Activated T-cell treated with anti-CD3 and anti-CD28 coated beads for 4 hours (primary cell): ENCODE data around the gene CHRM2.

Experiments
- DNase-seq: peaks from one replicate; pipeline ENCODE4 v3.0.0-alpha.2; 2020

The CHRM2 gene

GRCh38 chr7:136897676-136898075 lies 29.2 kb downstream of the CHRM2 start:
- DNase-seq, result no peak

DNA sequence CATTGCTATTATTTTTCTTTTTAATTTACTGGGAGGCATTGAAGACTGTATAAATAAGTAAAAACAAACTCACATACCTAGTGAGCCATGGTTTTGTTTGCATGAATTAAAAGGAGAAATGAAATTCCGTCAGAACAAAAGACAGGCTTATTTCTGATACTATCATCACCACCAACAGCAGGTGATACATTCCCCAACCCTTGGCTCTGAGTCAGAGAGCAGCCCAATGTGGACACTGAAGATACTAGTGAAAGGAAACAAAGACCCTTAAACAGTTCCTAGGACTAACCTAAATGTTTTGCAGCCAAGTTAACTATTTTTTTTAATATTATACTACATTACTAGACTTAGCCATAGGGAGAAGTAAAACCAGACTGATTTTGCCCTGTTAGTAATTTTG lies 31.6 kb downstream of the CHRM2 start:
- DNase-seq, result no peak

- DNase-seq, result no peak
Observed at GRCh38 chr7:136910771-136911170, 42.3 kb downstream of the CHRM2 start.

DNA sequence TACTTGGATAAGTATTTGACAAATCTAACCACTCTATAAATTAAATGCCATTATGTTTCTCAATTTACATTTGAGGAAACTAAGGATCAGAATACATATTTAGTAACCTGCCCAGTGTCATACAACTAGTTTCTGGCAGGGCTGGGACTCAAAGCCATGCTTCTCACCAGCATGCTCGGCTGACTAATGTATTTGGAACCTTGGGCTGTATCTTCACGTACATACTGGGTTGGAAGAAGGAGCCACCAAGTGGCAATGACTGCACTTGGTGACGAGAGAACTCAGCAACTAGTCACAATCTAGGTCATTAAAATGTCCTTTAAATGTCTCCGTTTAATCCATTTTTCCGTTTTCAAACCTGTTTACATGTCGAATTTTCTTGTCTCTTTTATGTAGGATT lies 42.9 kb downstream of the CHRM2 start:
- no peak for DNase-seq

- DNase-seq, result no peak
Observed at GRCh38 chr7:136912339-136912738, 43.9 kb downstream of the CHRM2 start.

DNA sequence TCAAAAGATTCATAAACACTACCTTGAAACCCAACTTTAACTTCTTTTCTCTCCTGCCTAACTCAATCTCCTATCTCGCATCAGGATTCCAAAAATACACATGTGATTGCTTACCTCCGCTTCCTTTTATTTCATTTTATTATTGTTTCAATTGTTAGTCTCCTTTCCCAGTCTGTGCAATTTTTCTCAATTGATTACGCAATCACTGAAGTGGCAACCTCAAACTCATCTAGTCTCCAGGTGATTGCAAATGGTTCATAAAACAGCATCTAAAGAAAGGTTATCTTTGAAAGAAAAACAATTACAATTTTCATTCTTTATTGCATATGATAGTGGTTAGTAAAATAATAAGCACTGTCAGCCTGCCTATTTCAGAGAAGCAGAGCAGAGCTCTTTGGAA lies 45.6 kb downstream of the CHRM2 start:
- no peak for DNase-seq

DNA sequence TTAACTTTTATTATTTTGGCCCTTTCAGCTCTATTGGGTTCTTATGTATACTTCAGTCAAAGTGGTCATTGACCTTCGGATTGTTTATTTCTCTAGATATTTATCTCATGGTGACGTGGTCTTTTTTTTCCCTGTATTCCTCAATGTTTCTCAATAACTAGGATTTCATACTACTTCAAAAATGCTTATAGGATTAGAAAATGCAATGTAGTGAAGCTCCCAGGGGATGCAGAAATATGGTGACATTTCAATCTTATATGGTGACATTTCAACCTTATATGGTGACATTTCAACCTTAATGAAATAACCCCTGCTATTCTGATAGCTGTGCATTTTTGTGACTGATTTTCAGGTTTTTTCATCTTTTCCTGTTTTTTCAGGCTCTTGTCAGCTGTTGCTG lies 51.4 kb downstream of the CHRM2 start:
- no peak for DNase-seq

DNA sequence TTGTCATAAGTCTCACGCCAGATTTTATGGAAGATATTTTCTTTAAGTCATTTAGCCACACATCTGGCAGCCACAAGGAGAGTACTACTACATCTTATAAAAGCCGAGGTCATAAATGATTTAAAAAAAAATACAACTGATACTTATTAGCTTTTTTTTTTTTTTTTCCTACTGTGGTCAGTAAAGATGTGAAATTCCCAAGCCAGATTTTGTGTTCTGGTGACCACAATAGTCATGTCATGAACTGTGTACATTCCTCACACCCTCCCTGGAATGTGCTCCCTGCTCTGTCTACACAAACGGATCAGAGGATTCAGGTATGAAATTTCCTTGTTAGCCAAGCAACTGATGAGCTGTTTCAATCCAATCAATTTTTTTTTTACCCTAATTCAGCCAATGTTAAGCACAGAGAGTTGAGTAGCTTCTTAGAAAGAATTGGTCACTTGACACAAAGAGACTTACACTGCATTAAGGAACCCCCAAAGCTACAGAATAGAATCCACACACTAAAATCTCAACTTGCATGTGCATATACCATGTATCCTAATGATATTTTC lies 54.7 kb downstream of the CHRM2 start:
- DNase-seq, result no peak

- DNase-seq, result no peak
Observed at GRCh38 chr7:136925044-136925443, 56.6 kb downstream of the CHRM2 start.

DNA sequence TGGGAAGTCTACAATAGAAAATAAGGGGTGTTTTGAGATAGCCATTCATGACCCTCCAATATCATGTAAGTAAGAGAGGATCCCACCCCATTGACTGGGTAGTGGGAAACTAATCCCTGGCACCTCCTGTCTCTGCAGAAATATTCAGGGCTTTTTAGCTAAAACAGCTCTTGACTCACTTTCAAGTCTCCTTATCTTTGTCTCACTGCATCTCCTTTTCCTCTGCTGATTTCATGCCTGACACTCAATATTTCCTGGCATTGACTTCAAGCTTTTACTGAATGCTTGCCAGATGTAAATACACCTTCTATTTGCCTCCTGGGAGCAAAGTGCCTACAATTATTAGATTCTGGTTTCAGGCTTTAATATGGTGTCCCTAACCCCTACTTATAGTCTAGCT lies 57.1 kb downstream of the CHRM2 start:
- no peak for DNase-seq

GRCh38 chr7:136931169-136931867 lies 62.9 kb downstream of the CHRM2 start:
- DNase-seq, result no peak

GRCh38 chr7:136937436-136937835 lies 69.0 kb downstream of the CHRM2 start:
- DNase-seq, result no peak

- DNase-seq, result no peak
Observed at GRCh38 chr7:136938476-136938875, 70.0 kb downstream of the CHRM2 start.

GRCh38 chr7:136940122-136940521 lies 71.7 kb downstream of the CHRM2 start:
- DNase-seq, result no peak

DNA sequence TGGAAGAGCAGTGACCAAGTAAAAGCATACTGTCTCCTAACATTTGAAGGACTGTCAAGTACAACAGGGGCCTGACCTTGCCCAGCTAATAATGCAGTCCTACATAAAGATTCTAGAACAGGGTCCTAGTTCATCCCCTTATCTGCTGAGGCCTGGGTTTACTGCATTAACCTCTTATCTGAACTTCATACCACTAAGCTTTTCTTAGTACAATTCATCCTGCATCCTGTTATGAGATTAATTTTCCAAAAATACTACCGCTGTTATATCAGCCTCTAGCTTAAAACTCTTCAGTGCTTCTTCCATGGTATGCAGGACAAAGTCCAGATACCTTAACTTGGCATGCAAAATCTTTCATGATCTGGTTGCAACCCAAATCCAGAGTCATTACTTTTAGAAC lies 72.5 kb downstream of the CHRM2 start:
- no peak for DNase-seq

DNA sequence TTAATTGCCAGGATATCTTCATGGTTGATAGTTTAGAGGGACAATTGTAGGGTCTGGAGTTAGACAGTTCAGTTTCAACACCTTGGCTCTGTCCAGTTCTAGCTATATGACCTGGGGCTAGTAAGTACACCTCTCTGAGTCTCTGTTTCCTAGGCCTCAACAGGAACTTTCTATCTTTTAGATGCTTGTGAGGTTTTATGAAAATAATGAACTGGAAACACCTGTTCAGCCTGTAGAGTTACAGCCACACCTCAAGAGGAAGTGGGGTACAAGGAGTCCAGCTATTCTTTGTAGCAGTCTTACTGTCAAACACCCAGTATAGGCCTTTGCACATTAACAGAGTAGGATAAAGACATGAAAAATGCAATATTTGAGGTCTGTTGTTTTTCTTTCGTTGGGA lies 73.4 kb downstream of the CHRM2 start:
- no peak for DNase-seq

DNA sequence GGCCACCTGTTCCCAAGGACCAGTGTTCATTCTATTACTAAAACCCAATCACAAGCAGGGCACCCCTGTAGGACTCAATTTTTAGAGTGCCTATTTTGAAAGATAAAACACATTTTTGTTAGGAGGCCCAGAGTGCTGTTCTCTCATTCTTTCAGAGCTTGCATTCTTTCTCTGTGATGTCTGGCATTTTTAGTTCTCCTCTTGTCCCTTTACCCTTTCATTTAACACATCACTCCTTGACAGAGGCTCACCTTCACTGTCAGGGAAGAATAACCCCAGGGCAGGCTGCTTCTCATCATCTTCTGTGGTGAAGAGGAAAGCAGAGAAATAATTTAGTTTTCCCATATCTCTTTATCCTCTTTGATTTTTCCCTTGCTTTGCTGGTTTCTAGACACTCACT lies 73.9 kb downstream of the CHRM2 start:
- no peak for DNase-seq

- DNase-seq, result no peak
Observed at GRCh38 chr7:136942994-136943393, 74.5 kb downstream of the CHRM2 start.

DNA sequence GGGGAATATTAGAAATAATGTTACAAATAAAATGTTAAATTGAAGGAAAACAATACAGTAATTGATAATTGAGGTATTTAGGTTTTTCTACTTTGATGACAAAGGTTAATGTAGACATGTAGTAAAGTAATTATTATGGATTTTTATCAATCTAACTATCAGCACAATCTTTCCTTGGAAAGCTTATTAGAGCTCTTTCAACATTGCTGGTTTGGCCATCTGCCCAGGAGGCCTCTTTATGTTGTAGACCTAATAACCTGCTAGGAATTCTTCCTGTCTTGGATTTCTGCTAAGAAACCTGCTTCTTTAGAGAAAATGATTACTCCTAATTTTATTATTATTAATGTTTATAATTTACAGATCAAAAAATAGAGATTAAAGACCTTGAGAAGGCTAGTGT lies 78.9 kb downstream of the CHRM2 start:
- no peak for DNase-seq

- no peak for DNase-seq
Observed at GRCh38 chr7:136950331-136950730, 81.9 kb downstream of the CHRM2 start.

GRCh38 chr7:136953386-136953785 lies 84.9 kb downstream of the CHRM2 start:
- DNase-seq, result no peak

- DNase-seq, result no peak
Observed at GRCh38 chr7:136956232-136956631, 87.8 kb downstream of the CHRM2 start.

DNA sequence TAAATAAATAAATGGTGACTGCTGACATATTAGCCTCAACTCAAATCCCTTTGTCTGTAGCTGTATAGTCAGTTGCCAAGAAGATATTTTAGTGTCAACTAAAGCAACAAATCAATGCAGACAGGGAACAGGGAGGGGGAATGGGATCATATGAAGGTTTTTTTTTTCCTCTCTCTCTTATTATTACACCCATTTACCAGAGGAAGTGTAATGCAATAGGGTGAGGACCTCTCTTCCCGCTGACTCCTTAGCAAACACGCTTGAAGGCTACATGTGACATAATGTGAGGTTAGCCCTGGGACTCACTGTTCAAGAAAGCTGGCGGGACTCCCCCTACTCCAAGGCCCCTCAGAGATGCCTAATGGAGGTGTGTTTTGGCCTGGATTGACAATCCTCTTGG lies 88.2 kb downstream of the CHRM2 start:
- DNase-seq, result no peak

DNA sequence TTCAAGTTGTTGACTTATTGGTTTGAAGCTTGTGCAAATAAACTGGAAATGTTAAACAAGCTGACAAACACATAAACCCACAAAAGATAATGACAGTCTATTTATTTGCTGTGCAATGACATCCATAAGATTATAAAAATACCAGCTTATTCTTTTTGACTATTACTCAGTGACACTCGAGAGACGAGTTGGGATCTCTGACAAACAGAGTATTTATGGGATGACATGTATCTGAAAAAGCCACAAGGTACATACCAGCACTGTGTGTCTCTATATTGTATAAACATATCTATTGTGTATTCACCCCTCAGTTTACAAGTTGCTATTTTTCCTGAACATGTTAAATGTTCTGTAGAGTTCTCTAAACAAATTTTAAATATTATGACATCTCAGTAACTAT lies 88.9 kb downstream of the CHRM2 start:
- DNase-seq, result no peak

GRCh38 chr7:136958016-136958415 lies 89.6 kb downstream of the CHRM2 start:
- no peak for DNase-seq
